ENCODE data around the gene ETFBKMT.
"Not testable (repeated sequence)": the region's sequence is repeated elsewhere in the genome, so short reads cannot be mapped to it uniquely, and the experiment has no call there.

Gene ETFBKMT

GRCh38 chr12:31658471-31659086, 909 bp upstream of the ETFBKMT start:
- no peak for DNase-seq

- no peak for DNase-seq
Observed at GRCh38 chr12:31662176-31662849, 2.8 kb downstream of the ETFBKMT start.

GRCh38 chr12:31663576-31663975, 4.1 kb downstream of the ETFBKMT start:
- no peak for DNase-seq

GRCh38 chr12:31664038-31664437, 4.5 kb downstream of the ETFBKMT start:
- DNase-seq: no peak

- DNase-seq: no peak
Observed at GRCh38 chr12:31669020-31669419, 9.5 kb downstream of the ETFBKMT start.

- not testable (repeated sequence) for DNase-seq
Observed at GRCh38 chr12:31669582-31669981, 10.1 kb downstream of the ETFBKMT start.

GRCh38 chr12:31672521-31672920, 13.0 kb downstream of the ETFBKMT start:
- no peak for DNase-seq

GRCh38 chr12:31682136-31682962, 22.9 kb downstream of the ETFBKMT start:
- peak; percentile 68 to 70 for DNase-seq

GRCh38 chr12:31685801-31686200, 26.3 kb downstream of the ETFBKMT start:
- no peak for DNase-seq

GRCh38 chr12:31687101-31687527, 27.6 kb downstream of the ETFBKMT start:
- no peak for DNase-seq

GRCh38 chr12:31689921-31690320, 30.4 kb downstream of the ETFBKMT start:
- DNase-seq: not testable (repeated sequence)

GRCh38 chr12:31702047-31702446, 42.6 kb downstream of the ETFBKMT start:
- DNase-seq: no peak

- no peak for DNase-seq
Observed at GRCh38 chr12:31705621-31706020, 46.1 kb downstream of the ETFBKMT start.

- not testable (repeated sequence) for DNase-seq
Observed at GRCh38 chr12:31708118-31708517, 48.6 kb downstream of the ETFBKMT start.

GRCh38 chr12:31710021-31710818, 50.7 kb downstream of the ETFBKMT start:
- no peak for DNase-seq

GRCh38 chr12:31712877-31713276, 53.4 kb downstream of the ETFBKMT start:
- DNase-seq: no peak

- DNase-seq: no peak
Observed at GRCh38 chr12:31714406-31715271, 55.2 kb downstream of the ETFBKMT start.

- no peak for DNase-seq
Observed at GRCh38 chr12:31715283-31715825, 55.9 kb downstream of the ETFBKMT start.

GRCh38 chr12:31716998-31717397, 57.5 kb downstream of the ETFBKMT start:
- DNase-seq: not testable (repeated sequence)

- not testable (repeated sequence) for DNase-seq
Observed at GRCh38 chr12:31718542-31719198, 59.2 kb downstream of the ETFBKMT start.

GRCh38 chr12:31722580-31722979, 63.1 kb downstream of the ETFBKMT start:
- DNase-seq: no peak

Data from activated CD4-positive, alpha-beta T cell treated with anti-CD3 and anti-CD28 coated beads for 4 hours (primary cell).